GM21723 (cell line): ENCODE data around the gene PHRF1.
A peak's percentile ranks its signal among the peaks of the same experiment; 100 is the strongest.

Experiments used
- ATAC-seq: cut with Tn5 transposase; IDR thresholded peaks from one replicate; pipeline ENCODE4 v1.9.1; 2021; ENCODE audit warnings: mild to moderate bottlenecking, moderate library complexity; ENCODE audit not compliant: unreplicated experiment

The PHRF1 gene

DNA sequence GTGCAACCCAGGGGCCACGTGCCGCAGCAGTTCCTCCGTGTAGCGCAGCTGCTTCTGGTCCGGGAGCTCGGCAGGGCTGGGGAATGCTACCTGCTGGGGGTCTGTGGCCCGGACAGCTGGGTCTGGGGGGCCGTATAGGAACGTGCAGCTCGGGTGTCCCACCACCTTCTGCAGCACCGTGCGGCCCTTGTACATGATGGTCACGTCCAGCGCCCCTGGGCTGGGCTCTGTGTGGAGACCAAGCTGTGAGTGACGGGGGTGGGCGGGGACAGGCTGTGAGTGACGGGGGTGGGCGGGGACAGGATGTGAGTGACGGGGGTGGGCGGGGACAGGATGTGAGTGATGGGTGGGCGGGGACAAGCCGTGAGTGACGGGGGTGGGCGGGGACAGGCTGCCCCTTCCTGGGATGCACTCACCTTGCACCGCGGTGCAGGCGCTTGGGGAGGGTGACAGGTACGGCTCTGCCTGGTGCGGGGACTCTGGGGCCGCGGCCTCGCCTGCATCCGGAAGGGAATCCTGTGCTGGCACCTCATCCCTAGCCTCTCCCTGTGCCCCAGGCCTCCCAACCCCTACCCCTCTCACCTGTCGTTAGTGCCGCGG is 37.2 kb downstream of the PHRF1 start:
- ATAC-seq = no peak

DNA sequence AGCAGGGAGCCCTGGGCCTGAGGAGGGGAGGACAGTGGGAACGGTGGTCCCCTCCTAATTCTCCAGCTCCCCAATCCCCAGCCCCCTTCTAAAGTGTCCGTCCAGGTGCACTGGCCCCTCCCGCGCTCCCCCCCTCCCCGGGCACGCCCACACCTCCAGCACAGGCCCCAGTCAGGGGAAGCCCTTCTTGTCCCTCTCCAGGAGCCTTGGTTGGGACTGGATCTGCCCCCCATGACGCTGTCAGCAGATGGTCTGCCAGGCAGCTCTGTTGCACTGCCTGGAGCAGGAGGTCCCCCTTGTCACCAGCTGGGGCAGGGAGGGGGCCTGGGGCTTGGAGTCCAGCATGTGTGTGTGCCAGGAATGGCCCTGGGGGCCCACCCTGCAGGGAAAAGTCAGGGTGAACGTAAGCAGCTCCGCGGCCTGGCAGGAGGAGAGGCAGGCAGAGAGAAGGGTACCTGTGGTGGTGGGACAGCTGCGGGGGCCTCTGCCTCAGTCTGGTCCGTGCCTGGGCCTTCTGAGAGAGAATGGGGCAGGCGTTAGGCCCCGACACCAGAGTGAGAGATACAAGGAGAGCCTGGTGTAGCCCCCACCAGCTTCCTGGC is 37.9 kb downstream of the PHRF1 start:
- ATAC-seq = no peak

DNA sequence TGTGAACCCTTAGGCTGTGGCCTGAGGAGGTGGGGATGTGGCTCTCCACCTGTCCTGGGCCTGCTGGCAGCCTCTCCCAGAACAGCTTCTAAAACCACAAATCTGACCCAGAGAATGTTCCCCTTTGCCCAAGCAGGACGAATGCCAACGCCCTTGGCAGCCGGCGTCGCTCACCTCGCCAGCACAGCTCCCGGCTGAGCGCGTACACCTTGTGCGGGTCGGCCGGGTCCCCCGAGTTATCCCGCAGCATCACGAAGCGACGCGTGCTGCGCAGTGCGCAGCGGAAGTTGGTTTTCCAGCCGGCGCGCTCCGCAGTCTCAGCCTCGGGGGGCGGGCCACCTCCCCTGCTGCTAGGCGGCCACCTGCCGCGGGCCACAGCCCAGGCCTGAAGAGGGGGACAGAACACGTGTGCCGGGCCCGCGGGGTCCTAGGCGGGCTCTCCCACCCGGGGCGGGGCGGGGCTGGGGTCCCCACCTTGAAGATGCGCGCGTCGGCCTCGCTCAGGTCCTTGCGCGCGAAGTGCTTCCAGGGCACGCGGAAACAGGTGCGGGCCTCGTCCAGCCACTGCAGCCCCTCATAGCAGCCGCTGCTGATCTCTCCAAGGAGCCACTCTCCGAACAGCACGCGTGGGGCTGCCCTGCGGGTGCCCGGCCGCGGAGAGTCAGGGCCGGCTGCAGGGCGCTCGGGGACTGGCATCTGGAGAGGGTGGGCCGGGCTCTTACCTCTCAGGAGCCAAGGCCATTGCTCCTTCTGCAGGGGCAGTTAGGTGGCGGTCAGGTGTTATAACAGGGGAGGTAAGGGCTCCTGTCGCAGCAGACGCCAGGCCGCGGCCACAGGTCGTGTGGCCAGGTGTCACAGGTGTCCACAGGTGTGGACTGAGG is 38.6 kb downstream of the PHRF1 start:
- peak; percentile 4 for ATAC-seq

DNA sequence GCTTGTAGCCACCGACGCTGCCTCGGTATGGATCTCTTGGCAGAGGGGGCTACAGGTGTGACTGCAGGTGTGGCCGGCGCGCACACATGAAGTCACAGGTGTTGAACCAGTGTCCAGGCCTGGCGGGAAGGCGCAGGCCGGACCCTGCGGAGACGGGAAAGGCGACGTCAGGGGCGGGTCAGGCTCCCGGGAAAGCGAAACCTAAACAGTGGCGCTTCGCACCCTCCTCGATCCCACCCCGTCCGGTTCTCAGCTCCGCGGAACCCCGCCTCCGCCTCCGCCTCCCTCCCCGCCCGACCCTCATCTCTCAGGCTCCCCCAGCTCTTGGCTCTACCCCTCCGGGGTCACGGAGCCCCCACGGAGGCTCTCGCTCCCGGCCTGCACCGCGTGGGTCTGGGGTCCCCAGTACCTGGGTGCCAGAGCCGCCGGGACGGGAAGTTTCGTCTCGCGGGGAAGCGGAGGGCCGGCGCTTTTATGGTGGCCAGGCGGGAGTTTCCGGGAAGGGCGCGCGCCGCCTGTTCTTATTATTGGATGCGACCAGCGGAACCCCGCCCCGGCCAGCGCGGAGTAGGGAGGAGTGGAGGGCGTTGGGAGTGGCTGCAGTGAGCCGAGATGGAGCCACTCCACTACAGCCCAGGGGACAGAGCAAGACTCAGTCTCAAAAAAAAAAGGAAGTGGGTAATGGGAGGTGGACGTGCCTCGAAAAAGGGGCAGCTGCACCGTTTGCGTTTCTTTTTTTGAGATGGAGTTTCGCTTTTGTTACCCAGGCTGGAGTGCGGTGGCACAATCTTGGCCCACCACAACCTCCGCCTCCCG is 39.4 kb downstream of the PHRF1 start, which contains the start of gene IRF7:
IRF7 (minus strand) TSS at position 447 of the 816 bp plus-strand sequence. CDS start 586 bp downstream, outside the sequence.
- peak; percentile 78 for ATAC-seq

DNA sequence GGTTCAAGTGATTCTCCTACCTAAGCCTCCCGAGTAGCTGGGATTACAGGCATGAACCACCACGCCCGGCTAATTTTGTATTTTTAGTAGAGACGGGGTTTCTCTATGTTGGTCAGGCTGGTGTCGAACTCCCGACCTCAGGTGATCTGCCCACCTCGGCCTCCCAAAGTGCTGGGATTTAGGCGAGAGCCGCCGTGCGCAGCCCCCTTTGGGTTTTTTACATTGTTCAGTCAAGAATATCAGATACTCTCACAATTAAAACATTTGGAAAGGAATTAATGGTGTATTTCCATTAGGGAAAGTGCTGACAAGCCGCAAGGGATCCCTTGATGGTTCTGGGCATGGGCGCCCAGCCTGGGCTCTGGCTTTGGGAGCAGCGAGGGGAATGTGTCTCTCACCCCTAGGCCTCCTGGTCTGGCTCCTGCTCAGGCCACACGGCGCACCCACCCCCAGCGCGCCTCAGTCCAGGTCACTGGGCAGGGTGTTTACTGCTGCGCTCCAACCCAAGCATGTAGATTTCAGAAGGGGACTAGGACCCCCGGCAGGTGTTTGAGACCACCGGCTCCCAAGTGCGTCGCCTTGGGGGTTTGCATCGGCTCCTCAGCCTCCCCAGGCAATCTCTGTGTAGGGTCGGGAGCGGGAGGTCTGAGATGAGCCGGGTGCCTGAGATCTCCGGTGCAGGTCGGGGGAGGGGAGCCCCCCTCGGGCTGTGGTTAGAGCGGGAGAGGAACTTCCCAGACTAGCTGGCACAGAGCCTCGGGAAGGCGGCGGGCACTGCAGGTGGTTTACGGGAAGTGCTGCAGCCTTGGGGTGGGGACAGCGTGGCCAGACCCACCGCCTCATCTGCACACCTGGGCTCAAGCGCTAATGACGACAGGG is 40.3 kb downstream of the PHRF1 start:
- no peak for ATAC-seq

DNA sequence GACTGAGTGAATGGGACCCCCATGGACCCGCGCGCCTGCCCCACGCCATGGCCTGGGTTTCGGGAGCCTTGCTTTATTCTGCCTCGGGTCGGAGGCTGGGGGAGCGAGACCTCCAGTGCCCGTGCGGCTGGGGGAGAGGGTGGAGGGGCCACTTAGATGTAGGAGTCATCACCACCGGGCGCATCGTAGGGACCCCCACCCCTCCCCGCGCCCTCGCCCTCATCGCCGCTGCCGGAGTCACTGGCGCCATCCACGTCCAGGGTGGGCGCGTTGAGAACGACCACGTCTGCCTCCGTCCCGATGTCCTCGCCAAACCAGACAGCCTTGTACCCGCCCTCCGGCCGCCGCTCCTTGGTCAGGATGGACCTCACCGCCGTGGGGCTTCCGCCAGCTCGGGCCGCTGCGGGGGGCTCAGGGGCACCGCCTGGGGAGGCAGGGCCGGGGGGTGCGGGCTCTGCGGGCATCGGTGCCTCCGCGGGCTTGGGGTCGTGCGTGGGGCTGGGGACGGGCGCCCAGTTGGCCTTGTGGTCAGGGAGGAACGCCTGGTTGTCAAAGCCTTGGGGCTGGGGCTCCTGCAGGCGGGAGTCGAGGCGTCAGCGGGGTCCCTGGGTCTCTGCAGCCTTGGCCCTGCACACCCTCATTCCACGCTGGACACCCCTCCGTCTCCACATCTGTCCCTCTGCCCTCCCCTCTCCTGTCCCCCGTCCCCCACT is 41.1 kb downstream of the PHRF1 start:
- ATAC-seq = no peak

DNA sequence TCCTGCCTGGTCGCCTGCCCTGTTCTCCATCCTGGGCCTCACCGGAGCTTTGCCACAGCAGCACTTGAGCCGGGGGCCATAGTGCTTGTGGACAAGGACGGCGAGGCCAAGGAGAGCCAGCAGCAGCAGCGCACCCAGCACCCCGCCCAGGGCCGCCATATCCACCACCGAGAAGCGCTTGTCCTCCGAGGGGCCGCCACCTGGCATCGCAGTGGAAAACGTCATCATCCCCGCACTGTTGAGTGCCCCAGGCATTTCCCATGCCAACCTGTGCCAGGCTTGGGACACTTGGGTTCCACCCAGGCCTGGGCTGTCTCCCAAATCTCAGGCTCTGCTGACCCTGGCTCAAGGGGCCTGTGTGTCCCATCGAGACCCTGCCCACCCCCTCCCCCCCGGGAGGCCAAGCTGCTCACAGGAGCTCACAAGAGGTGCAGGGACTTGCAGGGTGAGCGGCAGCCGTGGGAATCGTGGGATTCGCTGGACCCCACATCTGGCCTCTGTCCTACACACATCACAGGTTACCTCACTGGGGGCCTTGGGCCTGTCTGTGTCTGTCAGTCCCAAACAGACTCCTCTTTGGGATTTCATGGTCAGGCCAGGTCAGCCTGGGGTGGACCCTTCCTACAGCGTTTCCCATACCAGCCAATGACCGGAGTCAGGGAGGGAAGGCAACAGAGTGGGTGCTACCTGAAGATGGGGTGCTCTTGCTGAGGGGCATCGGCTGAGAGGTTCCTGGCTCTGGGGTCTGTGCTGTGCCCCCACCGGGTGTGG is 41.8 kb downstream of the PHRF1 start:
- no peak for ATAC-seq

DNA sequence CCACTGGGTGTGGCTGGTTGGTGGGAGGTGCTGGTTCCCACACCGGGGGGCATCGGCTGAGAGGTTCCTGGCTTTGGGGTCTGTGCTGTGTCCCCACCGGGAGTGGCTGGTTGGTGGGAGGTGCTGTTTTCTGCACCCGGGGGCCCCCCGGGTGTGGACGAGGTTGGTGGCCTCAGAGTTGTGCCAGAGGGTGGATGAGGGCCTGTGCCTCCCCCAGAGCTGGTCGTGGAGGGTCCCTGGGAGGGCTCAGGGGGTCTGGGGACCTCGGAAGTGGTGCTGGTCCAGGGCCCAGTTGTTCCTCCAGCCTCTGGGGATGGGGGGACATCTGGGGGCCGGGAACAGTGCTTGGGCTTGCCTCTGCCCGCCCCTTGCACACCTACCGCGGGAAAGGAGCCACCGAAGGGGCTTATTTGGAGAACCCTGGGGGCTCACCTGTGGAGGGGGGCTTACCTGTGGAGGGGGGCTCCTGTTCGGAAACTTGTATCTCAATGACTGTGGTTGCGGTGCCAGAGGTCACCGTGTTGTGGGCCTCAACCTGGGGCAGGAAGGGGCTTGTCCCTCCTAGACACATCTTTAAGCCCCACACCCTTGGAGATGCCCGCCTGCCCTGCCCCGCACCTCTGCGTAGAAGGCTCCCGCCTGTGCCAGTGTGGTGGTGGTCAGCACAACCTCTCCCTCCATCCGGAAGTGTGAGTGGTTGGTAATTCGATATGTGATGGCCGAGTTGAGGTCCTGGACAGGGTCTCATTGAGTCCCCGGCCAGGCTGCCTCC is 42.8 kb downstream of the PHRF1 start:
- ATAC-seq = no peak

DNA sequence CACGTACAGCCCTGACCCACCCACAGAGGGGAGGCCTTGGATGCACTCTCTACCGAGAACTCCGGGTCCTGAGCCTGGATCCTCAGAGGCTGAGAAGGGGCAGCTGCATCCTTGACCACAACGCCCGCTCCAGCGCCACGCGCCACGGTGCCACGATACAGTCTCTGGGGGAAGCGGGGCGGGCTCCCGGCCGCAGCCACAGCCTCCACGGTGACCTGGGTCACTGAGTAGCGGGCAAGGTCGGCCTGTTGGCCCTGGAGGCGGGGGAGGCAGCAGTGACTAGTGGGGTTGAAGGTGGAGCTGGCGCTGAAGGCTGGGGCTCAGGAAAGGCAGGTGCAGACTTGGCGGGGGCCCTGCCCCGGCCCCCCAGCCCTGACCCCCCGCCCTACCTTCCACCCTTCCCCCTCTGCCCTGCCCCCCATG is 43.4 kb downstream of the PHRF1 start:
- no peak for ATAC-seq

DNA sequence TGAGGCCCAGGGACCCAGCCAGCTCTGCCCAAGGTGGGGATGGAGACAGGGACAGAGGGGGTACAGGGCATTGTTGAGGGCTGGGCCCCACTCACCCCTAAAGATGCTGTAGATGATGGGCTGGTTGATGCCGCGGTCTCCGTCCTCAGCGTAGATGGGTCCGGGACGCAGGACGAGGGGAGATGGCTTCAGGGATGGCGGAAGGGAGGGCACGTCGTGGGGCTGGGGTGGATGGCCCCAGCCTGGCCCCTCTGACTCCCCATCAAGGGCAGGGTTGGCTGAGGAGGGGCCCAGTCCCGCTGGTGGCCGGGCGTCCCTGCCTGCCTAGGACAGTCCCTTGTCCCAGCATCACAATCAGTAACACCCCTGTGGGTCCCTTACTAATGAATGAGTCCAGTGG is 43.9 kb downstream of the PHRF1 start:
- ATAC-seq = no peak

DNA sequence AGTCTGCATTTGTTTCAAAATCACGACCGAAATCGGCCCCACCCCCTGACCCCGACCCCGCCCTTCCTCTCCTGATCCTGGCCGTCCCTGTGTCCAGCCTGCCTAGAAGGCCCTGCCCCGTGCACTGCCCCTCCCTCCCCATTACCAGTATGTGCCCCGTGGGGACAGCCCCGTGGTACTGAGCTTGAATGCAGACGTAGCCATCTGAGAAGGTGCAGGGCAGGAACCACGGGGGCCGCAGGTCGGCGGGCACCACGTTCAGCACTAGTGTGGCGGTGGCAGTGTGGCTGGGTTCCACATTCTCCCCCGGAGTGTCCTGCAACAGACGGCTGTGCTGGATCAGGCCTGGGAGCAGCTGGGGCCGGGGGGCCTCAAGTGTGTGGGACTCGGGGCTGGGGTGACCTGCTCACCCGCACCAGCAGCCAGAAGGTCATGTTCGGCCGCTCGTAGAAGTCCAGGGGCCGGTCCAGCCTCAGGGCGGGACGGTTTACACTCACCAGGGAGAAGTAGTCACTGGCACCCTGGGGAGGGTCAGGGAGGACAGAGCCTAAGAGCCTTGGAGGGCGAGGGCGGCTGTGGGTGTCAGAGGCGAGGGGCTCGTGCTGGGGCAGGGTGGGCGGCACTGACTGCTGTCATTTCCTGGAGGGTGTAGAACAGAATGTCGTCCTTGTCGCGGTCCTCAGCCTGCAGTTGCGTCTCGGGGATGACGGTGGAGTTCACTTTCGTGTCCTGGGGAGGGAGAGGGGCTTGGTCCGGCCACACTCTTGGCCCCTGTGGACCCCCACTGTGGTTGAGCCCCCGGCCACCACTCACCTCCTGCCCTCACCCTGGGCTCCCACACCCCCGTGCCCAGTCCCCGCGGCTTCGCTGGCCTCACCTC is 44.9 kb downstream of the PHRF1 start:
- no peak for ATAC-seq

DNA sequence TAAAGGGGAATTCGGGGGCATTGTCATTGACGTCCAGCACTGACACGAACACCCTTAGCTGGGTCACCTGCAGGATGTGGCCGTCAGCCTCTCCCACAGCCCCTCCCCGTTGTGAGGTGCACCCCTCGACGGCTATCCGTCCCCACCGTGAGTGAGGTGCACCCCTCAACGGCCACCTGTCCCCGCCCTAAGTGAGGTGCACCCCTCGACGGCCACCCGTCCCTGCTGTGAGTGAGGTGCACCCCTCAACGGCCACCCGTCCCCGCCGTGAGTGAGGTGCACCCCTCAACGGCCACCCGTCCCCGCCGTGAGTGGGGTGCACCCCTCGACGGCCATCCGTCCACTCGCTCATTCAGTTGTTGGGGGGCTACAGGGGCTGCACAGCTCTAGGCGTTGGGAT is 45.6 kb downstream of the PHRF1 start:
- no peak for ATAC-seq

DNA sequence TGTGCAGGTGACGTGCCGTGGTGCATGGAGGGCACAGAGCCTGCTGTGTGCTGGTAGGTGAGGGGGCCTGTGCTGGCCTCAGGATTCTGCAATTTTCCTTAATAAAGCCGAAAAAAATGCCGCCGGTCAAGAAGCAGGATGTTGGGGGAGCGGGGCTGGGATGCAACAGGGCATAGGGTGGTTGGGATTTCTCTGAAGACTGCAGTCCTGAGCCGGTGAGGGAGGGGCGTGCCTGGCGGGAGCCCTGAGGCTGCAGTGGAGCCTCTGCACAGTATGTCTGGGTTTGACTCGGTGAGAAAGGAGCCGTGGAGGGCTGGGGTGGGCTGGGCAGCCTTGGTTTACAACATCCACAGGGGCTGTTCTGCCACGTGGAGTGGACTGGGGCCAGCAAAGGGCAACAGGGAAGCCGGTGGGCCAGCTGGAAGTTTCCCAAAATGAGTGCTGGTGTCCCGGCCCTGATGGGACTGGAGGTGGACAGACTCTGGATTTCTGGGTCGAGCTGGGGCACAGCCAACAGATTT is 47.1 kb downstream of the PHRF1 start:
- no peak for ATAC-seq

DNA sequence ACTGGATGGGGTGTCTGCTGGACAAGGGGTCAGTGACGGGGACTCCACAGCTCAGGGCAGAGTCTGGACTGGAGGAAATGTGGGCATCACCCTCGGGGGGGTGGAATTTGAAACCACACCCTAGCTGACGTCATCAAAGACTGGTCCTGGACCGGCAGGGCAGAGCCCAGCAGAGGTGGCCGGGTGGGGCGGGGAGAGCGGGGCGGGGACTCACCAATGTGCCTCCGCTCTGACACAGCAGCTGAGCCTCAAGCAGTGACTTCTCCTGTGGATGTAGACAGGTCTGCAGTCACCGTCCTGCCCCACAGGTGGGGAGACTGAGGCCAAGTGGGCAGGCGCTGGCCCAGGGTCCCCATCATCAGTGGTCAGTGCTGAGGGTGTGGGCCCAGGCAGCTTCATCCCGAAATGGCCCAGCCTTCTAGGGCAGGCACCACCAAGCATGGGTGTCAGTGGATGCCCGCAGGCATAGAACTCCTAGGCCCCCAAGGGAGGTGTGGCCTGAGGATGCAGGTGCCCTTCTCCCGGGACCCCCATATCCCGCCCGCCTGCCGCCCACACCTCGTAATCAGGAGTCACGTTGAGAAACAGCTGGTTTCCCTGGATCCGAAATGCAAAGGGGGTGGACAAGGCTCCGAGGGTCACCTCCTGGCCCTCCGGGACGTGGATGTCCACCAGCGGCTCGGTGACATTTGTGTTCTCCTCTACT is 47.9 kb downstream of the PHRF1 start:
- no peak for ATAC-seq

DNA sequence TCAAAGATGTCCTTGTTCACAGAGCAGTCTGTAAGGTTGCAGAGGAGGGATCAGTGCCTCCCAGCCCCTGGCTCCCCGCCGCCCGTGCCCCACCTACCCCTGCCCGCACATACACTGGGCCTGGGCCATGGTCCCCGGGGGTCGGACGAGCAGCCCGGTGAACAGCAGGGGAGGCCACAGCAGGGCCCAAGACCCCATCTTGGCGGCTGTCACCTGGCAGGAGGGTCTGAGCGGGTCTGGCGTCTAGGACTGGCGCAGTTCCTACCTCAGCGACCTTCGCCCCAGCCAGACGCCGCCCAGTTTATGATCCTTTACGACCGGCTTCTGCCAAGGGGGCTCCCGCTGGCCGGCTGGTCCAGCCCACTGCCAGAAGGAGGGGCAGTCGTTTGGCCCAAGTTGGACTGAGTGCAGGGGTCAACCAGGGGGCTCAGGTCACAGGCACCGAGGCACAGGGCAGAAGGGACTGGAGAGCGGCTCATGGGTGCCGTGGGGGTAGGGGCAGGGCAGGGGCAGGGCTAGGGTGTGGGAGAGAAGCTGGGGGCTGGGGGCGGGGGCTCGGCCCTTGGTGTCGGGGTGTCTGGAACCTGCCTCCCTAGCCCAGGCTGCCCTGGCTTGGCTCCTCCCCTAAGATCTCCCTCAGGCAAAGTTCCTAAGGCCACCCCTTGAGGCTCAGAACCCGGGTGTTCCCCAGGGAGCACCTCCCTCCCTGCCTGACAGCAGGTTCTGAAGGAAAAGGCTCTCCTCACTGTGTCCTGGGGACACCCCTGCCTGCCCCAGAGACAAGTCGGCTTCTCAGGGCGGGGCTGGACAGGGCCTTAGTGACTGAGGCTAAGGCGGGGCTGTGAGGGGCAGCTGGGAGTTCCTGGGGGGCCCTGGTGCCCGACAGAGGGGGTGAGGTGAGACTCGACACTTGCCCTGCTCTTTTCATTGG is 48.7 kb downstream of the PHRF1 start, which contains the start of gene CDHR5:
CDHR5 (minus strand) TSS at position 251 of the 931 bp plus-strand sequence; CDS start at position 198, 53 bp downstream.
- ATAC-seq = no peak
